AG08396 (cell line): Measurements from ENCODE around the gene JAKMIP2.
"Not testable (repeated sequence)": the region's sequence is repeated elsewhere in the genome, so short reads cannot be mapped to it uniquely, and the experiment has no call there.

Source experiments
- DNase-seq: peaks from one replicate; pipeline ENCODE4 v3.0.0; 2012; ENCODE audit warnings: low spot score, mixed read lengths

The JAKMIP2 gene

GRCh38 chr5:147648597-147648996 lies 133.9 kb downstream of the JAKMIP2 start:
- no peak for DNase-seq

GRCh38 chr5:147645197-147645596 lies 137.3 kb downstream of the JAKMIP2 start:
- no peak for DNase-seq

- DNase-seq: no peak
Observed at GRCh38 chr5:147644460-147644859, 138.1 kb downstream of the JAKMIP2 start.

- DNase-seq: no peak
Observed at GRCh38 chr5:147643142-147643541, 139.4 kb downstream of the JAKMIP2 start.

- no peak for DNase-seq
Observed at GRCh38 chr5:147642666-147643065, 139.9 kb downstream of the JAKMIP2 start.

- DNase-seq: no peak
Observed at GRCh38 chr5:147639321-147639720, 143.2 kb downstream of the JAKMIP2 start.

- DNase-seq: no peak
Observed at GRCh38 chr5:147636729-147636984, 145.9 kb downstream of the JAKMIP2 start.

- no peak for DNase-seq
Observed at GRCh38 chr5:147635882-147636728, 146.4 kb downstream of the JAKMIP2 start.

GRCh38 chr5:147635439-147635838 lies 147.1 kb downstream of the JAKMIP2 start:
- not testable (repeated sequence) for DNase-seq

GRCh38 chr5:147633173-147633572 lies 149.4 kb downstream of the JAKMIP2 start:
- DNase-seq: no peak

GRCh38 chr5:147631428-147632003 lies 151.0 kb downstream of the JAKMIP2 start:
- no peak for DNase-seq

GRCh38 chr5:147629196-147629595 lies 153.3 kb downstream of the JAKMIP2 start:
- no peak for DNase-seq

GRCh38 chr5:147628058-147628895 lies 154.3 kb downstream of the JAKMIP2 start:
- peak; percentile 47 for DNase-seq

- DNase-seq: no peak
Observed at GRCh38 chr5:147626464-147626863, 156.1 kb downstream of the JAKMIP2 start.

- no peak for DNase-seq
Observed at GRCh38 chr5:147621016-147621415, 161.5 kb downstream of the JAKMIP2 start.

GRCh38 chr5:147619281-147619878 lies 163.1 kb downstream of the JAKMIP2 start:
- DNase-seq: no peak

- no peak for DNase-seq
Observed at GRCh38 chr5:147617711-147618350, 164.7 kb downstream of the JAKMIP2 start.

GRCh38 chr5:147617191-147617606 lies 165.3 kb downstream of the JAKMIP2 start:
- no peak for DNase-seq

- DNase-seq: no peak
Observed at GRCh38 chr5:147616421-147616820, 166.1 kb downstream of the JAKMIP2 start.

GRCh38 chr5:147613359-147613758 lies 169.2 kb downstream of the JAKMIP2 start:
- peak; percentile 19 for DNase-seq

- DNase-seq: peak; percentile 7
Observed at GRCh38 chr5:147611483-147611882, 171.0 kb downstream of the JAKMIP2 start.

- no peak for DNase-seq
Observed at GRCh38 chr5:147610798-147611197, 171.7 kb downstream of the JAKMIP2 start.
